IMR-90 (cell line): ENCODE data around the gene NOTCH2NLA. TPM values are rescaled to one million over a fixed set of nuclear protein-coding genes. Genes with fewer than 3 reads are reported as not detected.
"Not testable (repeated sequence)": the region's sequence is repeated elsewhere in the genome, so short reads cannot be mapped to it uniquely, and the experiment has no call there.

Experiments used
- ATAC-seq: fragments of 200-7000 bp; cut with Tn5 transposase; 2 replicates; pipeline ENCODE4 v1.9.1; 2020; ENCODE audit warnings: low read depth, mild to moderate bottlenecking, moderate library complexity
- BruUV-seq: library from RNA; stranded (reverse); fragments of 400-500 nt; replicated peaks from 2 replicates; lab custom pipeline; 2021; lab: Mats Ljungman, UMichigan
- CTCF ChIA-PET: fragments of 300-600 bp; formaldehyde crosslinking; extraction: SDS; loops from one replicate; lab custom pipeline; 2021; ENCODE audit warnings: antibody characterized with exemption; lab: Yijun Ruan, JAX
- POLR2A ChIA-PET: fragments of 300-600 bp; sonication (Branson Sonifier 250); formaldehyde crosslinking; loops from one replicate; lab custom pipeline; 2022; ENCODE audit warnings: antibody characterized with exemption; ENCODE audit not compliant: unreplicated experiment; lab: Charles Lee
- DNase-seq: peaks from one replicate; pipeline ENCODE4 v3.0.0; 2013
- H2AFZ ChIP-seq: replicated peaks from 2 replicates; pipeline ENCODE3; 2013; ENCODE audit warnings: low read length, mild to moderate bottlenecking; ENCODE audit not compliant: poor library complexity
- H2AK5ac ChIP-seq: 2 replicates; pipeline ENCODE4 v1.6.1; 2013; ENCODE audit warnings: low read depth, low read length, inconsistent platforms
- H2AK9ac ChIP-seq: replicated peaks from 2 replicates; pipeline ENCODE3; 2013; ENCODE audit warnings: mild to moderate bottlenecking, low read depth, low read length, moderate library complexity; ENCODE audit not compliant: poor library complexity
- H2BK120ac ChIP-seq: 2 replicates; pipeline ENCODE4 v1.6.1; 2013; ENCODE audit warnings: low read depth, low read length, inconsistent platforms
- H2BK15ac ChIP-seq: 3 replicates; pipeline ENCODE4 v1.6.1; 2013; ENCODE audit warnings: low read depth, low read length, inconsistent platforms
- H2BK20ac ChIP-seq: 2 replicates; pipeline ENCODE4 v1.6.1; 2013; ENCODE audit warnings: low read depth, mild to moderate bottlenecking, inconsistent platforms, low read length, moderate library complexity
- H2BK5ac ChIP-seq: 2 replicates; pipeline ENCODE4 v1.6.1; 2013; ENCODE audit warnings: mild to moderate bottlenecking, low read depth, low read length, inconsistent platforms; ENCODE audit not compliant: poor library complexity, severe bottlenecking
- H3K14ac ChIP-seq: replicated peaks from 2 replicates; pipeline ENCODE4 v1.6.1; 2013; ENCODE audit warnings: low read depth, low read length, inconsistent platforms
- H3K18ac ChIP-seq: 2 replicates; pipeline ENCODE4 v1.6.1; 2013; ENCODE audit warnings: low read depth, low read length, control low read depth
- H3K23ac ChIP-seq: 2 replicates; pipeline ENCODE4 v1.6.1; 2013; ENCODE audit warnings: low read depth, low read length, inconsistent platforms
- H3K27ac ChIP-seq: 2 replicates; pipeline ENCODE4 v1.5.1; 2013; ENCODE audit warnings: mild to moderate bottlenecking, control low read depth, low read length; ENCODE audit not compliant: insufficient read depth
- H3K27me3 ChIP-seq: 2 replicates; pipeline ENCODE4 v1.6.1; 2013; ENCODE audit warnings: low read length; ENCODE audit not compliant: control insufficient read depth, insufficient read depth
- H3K36me3 ChIP-seq: 2 replicates; pipeline ENCODE4 v1.6.1; 2013; ENCODE audit warnings: low read length, mixed read lengths; ENCODE audit not compliant: control insufficient read depth, insufficient read depth
- H3K4ac ChIP-seq: 2 replicates; pipeline ENCODE4 v1.6.1; 2013; ENCODE audit warnings: low read depth, low read length, inconsistent platforms
- H3K4me1 ChIP-seq: 2 replicates; pipeline ENCODE4 v1.6.1; 2013; ENCODE audit warnings: low read length, mixed read lengths; ENCODE audit not compliant: control insufficient read depth, insufficient read depth
- H3K4me2 ChIP-seq: 2 replicates; pipeline ENCODE4 v1.6.1; 2013; ENCODE audit warnings: low read depth, mild to moderate bottlenecking, control low read depth, low read length, moderate library complexity
- H3K4me3 ChIP-seq: 2 replicates; pipeline ENCODE4 v1.5.1; 2013; ENCODE audit warnings: low read depth, mild to moderate bottlenecking, control low read depth, low read length, moderate library complexity; ENCODE audit not compliant: insufficient read depth
- H3K56ac ChIP-seq: 2 replicates; pipeline ENCODE4 v1.6.1; 2013; ENCODE audit warnings: low read length, inconsistent platforms; ENCODE audit not compliant: insufficient read depth; ENCODE audit errors: extremely low read depth
- H3K79me1 ChIP-seq, 2 experiments: 2 replicates each; pipeline ENCODE4 v1.6.1; 2013; ENCODE audit warnings: low read length in 2 of 2, inconsistent platforms in 1 of 2, low read depth in 1 of 2
- H3K9ac ChIP-seq: 2 replicates; pipeline ENCODE4 v1.6.1; 2013; ENCODE audit warnings: low read depth, low read length, control low read depth
- H3K9me1 ChIP-seq: 2 replicates; pipeline ENCODE4 v1.6.1; 2013; ENCODE audit warnings: low read length, inconsistent platforms; ENCODE audit not compliant: insufficient read depth
- H3K9me3 ChIP-seq: 2 replicates; pipeline ENCODE4 v1.6.1; 2013; ENCODE audit warnings: low read length; ENCODE audit not compliant: control insufficient read depth, insufficient read depth
- H4K20me1 ChIP-seq: 2 replicates; pipeline ENCODE4 v1.6.1; 2013; ENCODE audit warnings: low read length, inconsistent platforms; ENCODE audit not compliant: insufficient read depth
- H4K5ac ChIP-seq: 2 replicates; pipeline ENCODE4 v1.6.1; 2013; ENCODE audit warnings: mild to moderate bottlenecking, low read depth, low read length, control low read depth
- H4K8ac ChIP-seq, 2 experiments: 2 replicates each; pipeline ENCODE4 v1.6.1; 2013; ENCODE audit warnings: low read depth in 2 of 2, low read length in 2 of 2, control low read depth in 1 of 2, inconsistent platforms in 1 of 2
- H4K91ac ChIP-seq: 2 replicates; pipeline ENCODE4 v1.6.1; 2013; ENCODE audit warnings: low read depth, low read length, inconsistent platforms; ENCODE audit not compliant: insufficient read depth
- WGBS, 2 experiments: methylation state at CpG; one replicate each; pipeline versions ENCODE4 v1.1.5 to v1.1.7; 2013; ENCODE audit warnings: missing lambda C conversion rate in 2 of 2; ENCODE audit not compliant: insufficient read length in 1 of 2; ENCODE audit errors: extremely low coverage in 2 of 2; 5-methylcytosine and 5-hydroxymethylcytosine counted together
- dilution Hi-C: fragments of 300-500 bp; cut with HindIII; formaldehyde crosslinking; loops from one replicate; pipeline ENCODE4 v1.14.3; 2018; ENCODE audit warnings: low sequenced_read_pairs; ENCODE audit not compliant: unreplicated experiment
- in situ Hi-C: fragments of 300-500 bp; cut with MboI; formaldehyde crosslinking; loops from 3 replicates; pipeline ENCODE4 v1.14.3; 2019; ENCODE audit warnings: low sequenced_read_pairs, inconsistent platforms, mixed read lengths
- intact Hi-C: fragments of 100-400 bp; cut with micrococcal nuclease; formaldehyde crosslinking; loops from 2 replicates; pipeline ENCODE4 v1.10.0; 2022
- polyA plus RNA-seq, 3 experiments: library from polyadenylated mRNA; depleted of rRNA; stranded (reverse); fragments of >200 nt; gene quantifications; 2 replicates each; pipeline ENCODE4 v1.2.3, GENCODE V29; 2012; ENCODE audit warnings: low replicate concordance in 1 of 3
- total RNA-seq: library from RNA; depleted of rRNA; stranded (reverse); fragments of >200 nt; gene quantifications from 2 replicates; pipeline ENCODE4 v1.2.3, GENCODE V29; 2012

Gene NOTCH2NLA
- total and polyA plus RNA-seq, 2 of the 4 experiments (the other 2 are of a cell fraction), result 23.6 to 55.4 TPM

DNA sequence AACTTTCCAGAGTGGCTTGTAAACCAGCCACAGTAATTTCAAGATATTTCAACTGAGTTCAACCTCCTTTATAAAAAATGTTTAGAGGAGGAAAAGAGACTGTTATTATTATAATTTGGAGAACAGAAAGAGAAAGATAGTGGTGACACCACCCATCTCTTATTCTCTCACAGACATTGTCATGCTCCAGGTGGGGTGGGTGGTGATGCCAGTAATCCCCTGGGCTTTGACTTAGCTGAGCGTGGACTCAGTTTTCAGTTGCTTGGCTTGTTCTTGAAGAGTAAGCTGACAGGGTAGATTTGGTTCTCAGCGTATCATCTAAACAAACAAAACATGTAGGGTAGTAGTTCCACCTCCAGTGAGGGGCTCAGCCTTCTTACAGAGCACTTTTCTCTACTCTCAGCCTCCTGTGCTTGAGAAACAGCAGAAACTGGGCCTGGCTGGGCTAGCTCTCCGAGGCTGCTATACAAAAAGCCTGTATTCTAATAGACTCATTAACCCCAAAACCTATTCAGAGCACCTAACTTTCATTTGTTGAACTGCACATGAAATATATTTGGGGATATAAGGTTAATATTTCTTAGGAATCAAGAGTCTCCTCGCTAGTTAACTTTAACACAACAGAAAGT lies 25.9 kb upstream of the NOTCH2NLA start:
- H4K20me1 ChIP-seq, H2AFZ ChIP-seq, H3K23ac ChIP-seq, H2BK20ac ChIP-seq, DNase-seq, intact Hi-C loops, H3K56ac ChIP-seq, H3K18ac ChIP-seq, H3K4me3 ChIP-seq, H3K9ac ChIP-seq, CTCF ChIA-PET, H3K9me3 ChIP-seq, H2AK5ac ChIP-seq, H3K4ac ChIP-seq, H2AK9ac ChIP-seq, H2BK5ac ChIP-seq, H3K9me1 ChIP-seq, BruUV-seq, H4K8ac ChIP-seq, H3K79me1 ChIP-seq, H3K27me3 ChIP-seq, H3K27ac ChIP-seq, H4K91ac ChIP-seq, H3K36me3 ChIP-seq, H2BK120ac ChIP-seq, POLR2A ChIA-PET, H2BK15ac ChIP-seq, H4K5ac ChIP-seq, ATAC-seq, dilution Hi-C loops, H3K4me1 ChIP-seq, H3K14ac ChIP-seq, H3K4me2 ChIP-seq, in situ Hi-C loops: not testable (repeated sequence)
- WGBS, 2 experiments, result no CpG with 5 or more reads among the region's 4 CpGs

DNA sequence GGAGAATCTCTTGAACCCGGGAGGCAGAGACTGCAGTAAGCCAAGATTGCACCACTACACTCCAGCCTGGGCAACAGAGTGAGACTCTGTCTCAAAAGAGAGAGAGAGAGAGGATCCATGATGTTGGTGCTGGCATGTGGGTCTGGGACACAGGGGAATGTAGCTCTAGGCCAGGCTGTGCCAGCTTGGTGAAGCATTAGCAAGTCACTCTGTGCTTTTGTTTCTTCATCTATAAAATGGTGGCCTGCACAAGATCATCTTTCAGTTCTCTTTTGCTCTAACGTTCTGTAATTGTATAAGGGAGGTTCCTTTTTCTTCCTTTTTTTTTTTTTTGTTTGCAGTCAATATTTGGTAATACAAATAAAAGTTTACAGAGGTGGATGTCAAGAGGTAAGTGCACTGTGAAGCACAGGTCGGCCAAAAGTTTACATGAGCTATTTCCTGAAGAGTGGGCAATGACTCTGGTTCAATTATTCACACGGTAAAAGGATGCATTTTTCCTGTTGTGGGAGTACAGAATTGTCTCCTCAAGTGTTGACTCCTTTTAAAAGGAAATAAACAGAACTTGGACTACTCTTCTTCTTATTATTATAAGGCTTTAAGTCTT lies 24.5 kb upstream of the NOTCH2NLA start:
- H3K27ac ChIP-seq, H2BK120ac ChIP-seq, H3K9ac ChIP-seq, H2AK5ac ChIP-seq, CTCF ChIA-PET, intact Hi-C loops, H3K79me1 ChIP-seq, DNase-seq, H4K5ac ChIP-seq, H2BK20ac ChIP-seq, H3K4me3 ChIP-seq, H3K36me3 ChIP-seq, H3K4me2 ChIP-seq, H3K56ac ChIP-seq, POLR2A ChIA-PET, H3K4ac ChIP-seq, BruUV-seq, H4K91ac ChIP-seq, H3K27me3 ChIP-seq, H4K20me1 ChIP-seq, H2AK9ac ChIP-seq, H3K9me3 ChIP-seq, H3K4me1 ChIP-seq, H3K9me1 ChIP-seq, H2BK5ac ChIP-seq, dilution Hi-C loops, H2BK15ac ChIP-seq, H2AFZ ChIP-seq, ATAC-seq, H3K23ac ChIP-seq, H3K14ac ChIP-seq, H4K8ac ChIP-seq, in situ Hi-C loops, H3K18ac ChIP-seq: not testable (repeated sequence)
- no CpG with 5 or more reads among the region's 4 CpGs for WGBS, 2 experiments
